GOT3 (cell line): Measurements from ENCODE around the gene NMRAL1.

Experiments
- DNase-seq: peaks from one replicate; lab custom pipeline; 2025; ENCODE audit warnings: mixed read lengths; lab: John Stamatoyannopoulos, UW

The NMRAL1 gene

DNA sequence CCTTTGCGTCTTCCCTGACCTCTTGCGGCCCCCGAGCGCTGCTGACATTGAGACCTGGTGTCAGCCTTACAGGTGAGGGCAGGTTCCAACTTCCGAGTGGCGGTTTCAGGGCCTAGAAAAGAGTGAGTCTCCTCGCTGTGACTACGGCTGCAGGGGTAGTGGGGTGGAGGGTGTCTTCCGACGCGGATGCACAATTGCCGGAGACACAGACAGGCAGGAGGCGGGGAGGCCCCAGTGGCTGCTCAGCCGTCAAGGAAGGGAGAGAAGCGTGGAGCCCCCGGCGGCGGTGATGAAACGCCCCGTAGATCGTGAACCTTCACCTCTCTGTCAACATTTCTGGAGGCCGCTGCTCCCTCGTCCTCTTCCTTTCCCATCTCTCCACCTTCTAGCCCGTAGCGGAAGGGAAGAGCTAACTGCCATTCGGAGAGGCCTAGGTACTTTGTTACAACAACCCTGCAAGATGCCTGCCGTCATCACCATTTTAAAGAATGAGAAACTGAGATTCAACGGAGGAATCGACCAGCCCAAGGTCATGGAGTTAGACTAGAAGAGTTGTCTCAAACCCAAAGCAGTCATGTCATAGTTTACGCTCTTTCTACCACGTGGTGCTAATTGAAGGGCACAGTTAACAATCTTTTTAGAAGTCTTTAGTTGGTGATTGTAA is 48.3 kb downstream of the NMRAL1 start:
- no peak for DNase-seq

GRCh38 chr16:4425378-4426020 is 48.9 kb downstream of the NMRAL1 start, which contains the start of gene DNAJA3:
DNAJA3 (plus strand) TSS chr16:4425868; CDS start chr16:4425882, 14 bp downstream.
- peak; percentile 94 for DNase-seq

- DNase-seq: no peak
Observed at GRCh38 chr16:4420505-4421105, 53.8 kb downstream of the NMRAL1 start.

DNA sequence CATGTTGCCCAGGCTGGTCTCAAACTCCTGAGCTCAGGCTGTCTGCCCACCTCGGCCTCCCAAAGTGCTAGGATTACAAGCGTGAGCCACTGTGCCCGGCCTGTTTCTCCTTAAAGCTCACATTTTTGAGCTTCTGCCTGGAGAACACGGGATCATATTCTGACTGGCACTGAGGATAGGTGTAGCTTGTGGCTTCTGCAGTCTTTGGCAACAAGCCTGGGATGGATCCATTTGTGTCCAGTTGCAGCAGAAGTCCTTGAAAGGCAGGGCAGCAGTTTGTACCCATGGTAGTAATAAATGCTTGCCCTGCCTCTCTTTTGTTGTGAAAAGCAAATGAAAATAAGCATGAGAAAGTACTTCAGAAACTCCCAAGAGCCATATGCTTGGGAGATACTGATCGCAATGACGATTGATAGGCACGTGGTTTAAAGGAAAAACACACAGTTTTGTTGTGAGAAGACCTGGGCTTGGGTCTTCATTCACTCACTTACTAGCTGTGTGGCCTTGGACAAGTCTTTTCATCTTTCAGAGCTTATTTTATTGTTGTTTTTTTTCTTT is 54.9 kb downstream of the NMRAL1 start:
- no peak for DNase-seq

- DNase-seq: peak; percentile 70
Observed at GRCh38 chr16:4416200-4417032, 58.0 kb downstream of the NMRAL1 start, which contains the start of gene CORO7. CORO7 (minus strand) TSS chr16:4416596; CDS start chr16:4416518, 78 bp downstream.

GRCh38 chr16:4415538-4416199 is 58.8 kb downstream of the NMRAL1 start:
- DNase-seq: no peak

DNA sequence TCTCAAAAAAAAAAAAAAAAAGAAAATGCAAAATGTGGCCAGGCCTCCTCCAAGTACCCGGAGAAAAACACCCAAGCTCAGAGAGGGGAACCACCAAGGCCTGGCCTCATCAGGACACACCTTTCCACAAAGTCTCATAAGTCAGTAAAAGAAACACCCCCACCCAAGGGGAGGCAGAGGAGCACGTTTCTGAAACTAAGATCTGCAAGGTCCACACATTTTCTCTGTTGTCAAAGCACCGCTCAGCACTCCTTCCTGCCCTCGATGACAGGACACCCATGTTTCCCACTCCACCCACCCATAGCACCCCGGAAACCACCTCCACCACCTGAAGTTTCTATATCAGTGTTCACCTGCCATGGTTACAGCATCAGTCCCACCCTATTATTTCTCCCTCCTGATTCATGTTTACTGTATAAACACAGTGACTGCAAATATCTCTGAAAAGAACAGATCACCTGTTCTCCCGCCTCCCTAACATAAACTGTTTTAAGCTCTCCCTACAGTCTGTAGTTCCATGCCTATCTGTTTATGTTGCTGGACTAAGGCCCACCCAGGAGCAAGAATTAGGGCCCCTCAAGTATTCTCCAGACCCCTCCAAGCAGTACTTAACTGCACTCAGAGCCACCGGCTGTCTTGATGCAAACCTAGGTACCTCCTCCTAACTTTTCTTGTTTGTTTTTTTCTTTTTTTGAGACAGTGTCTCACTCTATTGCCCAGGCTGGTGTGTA is 60.1 kb downstream of the NMRAL1 start:
- DNase-seq: no peak

DNA sequence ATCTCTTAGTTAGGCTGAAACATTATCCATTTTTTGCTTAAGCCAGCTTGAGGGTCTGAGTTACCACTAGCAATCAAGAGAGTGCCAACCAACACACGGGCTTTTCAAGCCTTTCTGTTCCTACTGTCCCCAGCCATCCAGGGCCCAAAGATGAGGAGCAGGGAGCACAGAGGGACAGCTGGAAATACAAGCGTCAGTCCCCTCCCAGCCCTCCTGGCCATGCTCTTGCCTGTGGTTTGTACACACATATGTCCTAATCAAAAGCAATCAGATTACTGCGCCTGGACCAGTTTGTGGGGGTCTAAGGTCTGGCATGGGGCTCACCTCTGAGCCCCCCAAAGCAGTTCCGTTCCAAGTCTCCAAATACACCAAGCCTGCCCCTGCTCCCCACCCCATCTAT is 61.6 kb downstream of the NMRAL1 start:
- DNase-seq: no peak

GRCh38 chr16:4412159-4412558 is 62.3 kb downstream of the NMRAL1 start:
- DNase-seq: no peak
